Measurements from ENCODE around the gene HTT-AS.

The HTT-AS gene

DNA sequence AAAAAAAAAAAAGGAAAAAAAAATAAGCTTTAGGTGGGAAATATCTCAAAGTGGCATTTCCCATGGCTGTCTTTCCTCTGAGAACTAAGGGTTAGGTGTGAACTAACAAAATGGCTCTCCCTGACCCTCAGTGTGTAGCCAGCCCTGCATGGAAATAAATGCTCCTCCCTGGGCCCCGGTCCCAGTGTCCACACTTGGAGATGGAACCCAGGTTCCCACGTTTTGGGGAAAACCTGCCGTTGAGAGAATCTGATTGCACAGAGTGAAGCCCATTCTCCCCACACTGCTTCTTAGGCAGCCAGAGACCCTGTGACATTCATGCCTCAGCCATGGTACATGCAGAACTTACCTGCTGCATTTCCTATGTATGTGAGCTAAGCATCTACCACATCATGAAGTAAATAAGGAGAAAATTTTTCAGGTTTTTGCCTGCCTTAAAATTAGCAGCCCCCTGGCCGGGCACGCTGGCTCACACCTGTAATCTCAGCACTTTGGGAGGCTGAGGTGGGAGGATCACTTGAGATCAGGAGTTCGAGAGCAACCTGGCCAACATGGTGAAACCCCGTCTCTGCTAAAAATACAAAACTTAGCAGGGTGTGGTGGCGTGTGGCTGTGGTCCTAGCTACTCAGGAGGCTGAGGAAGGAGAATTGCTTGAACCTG, 34.5 kb downstream of the HTT-AS start:
- TF ChIP-seq, protein P1, sequence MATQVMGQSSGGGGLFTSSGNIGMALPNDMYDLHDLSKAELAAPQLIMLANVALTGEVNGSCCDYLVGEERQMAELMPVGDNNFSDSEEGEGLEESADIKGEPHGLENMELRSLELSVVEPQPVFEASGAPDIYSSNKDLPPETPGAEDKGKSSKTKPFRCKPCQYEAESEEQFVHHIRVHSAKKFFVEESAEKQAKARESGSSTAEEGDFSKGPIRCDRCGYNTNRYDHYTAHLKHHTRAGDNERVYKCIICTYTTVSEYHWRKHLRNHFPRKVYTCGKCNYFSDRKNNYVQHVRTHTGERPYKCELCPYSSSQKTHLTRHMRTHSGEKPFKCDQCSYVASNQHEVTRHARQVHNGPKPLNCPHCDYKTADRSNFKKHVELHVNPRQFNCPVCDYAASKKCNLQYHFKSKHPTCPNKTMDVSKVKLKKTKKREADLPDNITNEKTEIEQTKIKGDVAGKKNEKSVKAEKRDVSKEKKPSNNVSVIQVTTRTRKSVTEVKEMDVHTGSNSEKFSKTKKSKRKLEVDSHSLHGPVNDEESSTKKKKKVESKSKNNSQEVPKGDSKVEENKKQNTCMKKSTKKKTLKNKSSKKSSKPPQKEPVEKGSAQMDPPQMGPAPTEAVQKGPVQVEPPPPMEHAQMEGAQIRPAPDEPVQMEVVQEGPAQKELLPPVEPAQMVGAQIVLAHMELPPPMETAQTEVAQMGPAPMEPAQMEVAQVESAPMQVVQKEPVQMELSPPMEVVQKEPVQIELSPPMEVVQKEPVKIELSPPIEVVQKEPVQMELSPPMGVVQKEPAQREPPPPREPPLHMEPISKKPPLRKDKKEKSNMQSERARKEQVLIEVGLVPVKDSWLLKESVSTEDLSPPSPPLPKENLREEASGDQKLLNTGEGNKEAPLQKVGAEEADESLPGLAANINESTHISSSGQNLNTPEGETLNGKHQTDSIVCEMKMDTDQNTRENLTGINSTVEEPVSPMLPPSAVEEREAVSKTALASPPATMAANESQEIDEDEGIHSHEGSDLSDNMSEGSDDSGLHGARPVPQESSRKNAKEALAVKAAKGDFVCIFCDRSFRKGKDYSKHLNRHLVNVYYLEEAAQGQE (IDR thresholded peaks at IDR 0.05; ENCODE audit: insufficient read depth in 1 of 2, low read depth in 2 of 2, low read length in 2 of 2): no peak
- TF ChIP-seq POLR2AphosphoS5 (IDR thresholded peaks at IDR 0.05; ENCODE audit: low read depth, low read length) (no peak), FOXP2 (optimal IDR thresholded peaks at IDR 0.05; ENCODE audit: borderline replicate concordance, extremely low read depth, extremely low read length, insufficient read depth) (no peak), SIN3A (IDR thresholded peaks at IDR 0.05; ENCODE audit: borderline replicate concordance, insufficient read depth, low read length) (no peak), TAF1 (IDR thresholded peaks at IDR 0.05; ENCODE audit: borderline replicate concordance, insufficient read depth, low read length) (no peak)

GRCh38 chr4:3037957-3038461, 36.3 kb downstream of the HTT-AS start:
- no peak for TF ChIP-seq TAF1 (IDR thresholded peaks at IDR 0.05; ENCODE audit: borderline replicate concordance, insufficient read depth, low read length)
- no peak for TF ChIP-seq FOXP2 (optimal IDR thresholded peaks at IDR 0.05; ENCODE audit: borderline replicate concordance, extremely low read depth, extremely low read length, insufficient read depth)
- TF ChIP-seq, protein P1 (IDR thresholded peaks at IDR 0.05; ENCODE audit: insufficient read depth in 1 of 2, low read depth in 2 of 2, low read length in 2 of 2): no peak
- TF ChIP-seq POLR2AphosphoS5 (IDR thresholded peaks at IDR 0.05; ENCODE audit: low read depth, low read length): no peak
- no peak for TF ChIP-seq SIN3A (IDR thresholded peaks at IDR 0.05; ENCODE audit: borderline replicate concordance, insufficient read depth, low read length)

DNA sequence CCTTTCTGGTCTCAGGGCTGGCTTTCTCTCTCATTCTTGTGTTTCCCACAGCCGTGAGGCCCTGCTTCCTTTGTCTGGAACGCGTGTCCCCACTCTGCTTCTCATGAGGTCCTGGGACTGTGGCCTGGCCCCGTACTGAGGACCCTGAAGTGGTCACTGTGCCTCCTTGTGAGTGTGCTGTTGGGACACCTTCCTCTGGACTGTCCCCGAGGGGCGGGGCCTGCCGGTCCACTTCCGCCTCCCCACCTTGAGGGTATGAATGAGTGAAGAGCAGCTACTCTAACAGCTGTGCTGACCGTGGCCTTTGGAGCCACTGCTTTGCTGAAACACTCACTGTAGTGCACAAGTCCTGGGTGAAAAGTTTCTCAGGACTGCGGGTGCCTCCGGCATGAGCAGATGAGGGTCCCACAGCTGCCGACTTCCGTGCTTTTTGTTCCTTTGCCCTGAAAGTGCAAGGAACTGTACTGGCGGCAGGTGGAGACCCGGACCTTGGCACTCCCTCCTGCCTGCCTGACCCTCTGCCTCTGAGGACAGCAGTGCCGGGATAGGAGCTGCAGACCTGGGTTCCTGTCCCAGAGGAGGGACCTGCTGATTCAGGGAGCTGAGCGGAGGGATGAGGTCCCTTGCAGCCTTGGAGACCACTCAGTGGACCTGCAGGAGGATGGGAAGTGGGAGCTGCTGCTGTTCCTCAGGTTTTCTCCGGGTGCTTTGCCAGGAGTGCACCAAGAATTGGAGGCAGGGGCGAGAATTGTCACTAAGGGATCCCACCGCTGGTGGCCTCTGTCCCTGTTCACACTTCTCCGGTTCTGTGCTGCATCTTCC, 38.0 kb downstream of the HTT-AS start:
- TF ChIP-seq, protein P1 (IDR thresholded peaks at IDR 0.05; ENCODE audit: insufficient read depth in 1 of 2, low read depth in 2 of 2, low read length in 2 of 2): no peak
- TF ChIP-seq SIN3A (IDR thresholded peaks at IDR 0.05; ENCODE audit: borderline replicate concordance, insufficient read depth, low read length) (no peak), FOXP2 (optimal IDR thresholded peaks at IDR 0.05; ENCODE audit: borderline replicate concordance, extremely low read depth, extremely low read length, insufficient read depth) (no peak), POLR2AphosphoS5 (IDR thresholded peaks at IDR 0.05; ENCODE audit: low read depth, low read length) (no peak), TAF1 (IDR thresholded peaks at IDR 0.05; ENCODE audit: borderline replicate concordance, insufficient read depth, low read length) (no peak)

DNA sequence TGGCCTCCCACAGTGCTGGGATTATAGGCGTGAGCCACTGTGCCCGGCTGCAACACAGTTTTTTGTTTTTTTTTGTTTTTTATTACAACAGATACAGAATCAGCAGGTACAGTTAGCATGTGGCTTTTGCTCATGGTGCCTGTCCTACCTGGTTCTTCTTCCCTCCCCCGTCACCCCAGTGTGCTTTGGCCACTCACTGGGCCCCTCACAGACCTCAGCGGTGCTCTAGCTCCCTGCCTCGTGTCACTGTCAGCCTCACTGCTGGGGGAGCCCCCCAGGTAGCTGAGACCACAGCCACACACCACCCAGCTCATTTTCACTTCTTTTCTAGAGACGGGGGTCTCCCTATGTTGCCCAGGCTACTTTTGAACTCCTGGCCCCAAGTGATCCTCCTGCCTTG, 38.7 kb downstream of the HTT-AS start:
- TF ChIP-seq, protein P1 (IDR thresholded peaks at IDR 0.05; ENCODE audit: insufficient read depth in 1 of 2, low read depth in 2 of 2, low read length in 2 of 2): no peak
- TF ChIP-seq TAF1 (IDR thresholded peaks at IDR 0.05; ENCODE audit: borderline replicate concordance, insufficient read depth, low read length) (no peak), POLR2AphosphoS5 (IDR thresholded peaks at IDR 0.05; ENCODE audit: low read depth, low read length) (no peak), FOXP2 (optimal IDR thresholded peaks at IDR 0.05; ENCODE audit: borderline replicate concordance, extremely low read depth, extremely low read length, insufficient read depth) (no peak), SIN3A (IDR thresholded peaks at IDR 0.05; ENCODE audit: borderline replicate concordance, insufficient read depth, low read length) (no peak)

All from PFSK-1 (cell line).